MM.1S (cell line): ENCODE results near the gene TPGS1.

Source experiments
- DNase-seq: peaks from one replicate; pipeline ENCODE4 v3.0.0-alpha.2; 2015
- H2AFZ ChIP-seq: fragments of 300-600 bp; sonication (generic); 2 replicates; pipeline ENCODE4 v1.6.0; 2016; ENCODE audit warnings: antibody characterized with exemption, low read length
- H3F3A ChIP-seq: fragments of 300-600 bp; sonication (generic); 2 replicates; pipeline ENCODE4 v1.6.1; 2016; ENCODE audit warnings: mild to moderate bottlenecking, antibody characterized with exemption, low read length, moderate library complexity, mixed read lengths; ENCODE audit not compliant: insufficient read depth
- H3K27ac ChIP-seq: fragments of 300-600 bp; sonication (generic); 2 replicates; pipeline ENCODE4 v1.5.1; 2016; ENCODE audit warnings: mild to moderate bottlenecking, low read length
- H3K27me3 ChIP-seq: fragments of 300-600 bp; sonication (generic); replicated peaks from 2 replicates; pipeline ENCODE4 v1.6.0; 2016; ENCODE audit warnings: low read length; ENCODE audit not compliant: insufficient read depth
- H3K36me3 ChIP-seq: fragments of 300-600 bp; sonication (generic); replicated peaks from 2 replicates; pipeline ENCODE4 v1.6.1; 2016; ENCODE audit warnings: mild to moderate bottlenecking, low read length, mixed read lengths; ENCODE audit not compliant: insufficient read depth
- H3K4me1 ChIP-seq: fragments of 300-600 bp; sonication (generic); 2 replicates; pipeline ENCODE4 v1.6.1; 2016; ENCODE audit warnings: low read length, mixed read lengths
- H3K4me2 ChIP-seq: fragments of 300-600 bp; sonication (generic); 2 replicates; pipeline ENCODE4 v1.6.0; 2016; ENCODE audit warnings: low read depth, low read length
- H3K4me3 ChIP-seq: fragments of 300-600 bp; sonication (generic); 2 replicates; pipeline ENCODE4 v1.5.1; 2016; ENCODE audit warnings: low read length, mixed read lengths
- H3K79me2 ChIP-seq: fragments of 300-600 bp; sonication (generic); 2 replicates; pipeline ENCODE4 v1.6.1; 2016; ENCODE audit warnings: mixed run types, low read length, mixed read lengths
- H3K9ac ChIP-seq: fragments of 300-600 bp; sonication (generic); 2 replicates; pipeline ENCODE4 v1.6.1; 2016; ENCODE audit warnings: low read length, mixed read lengths
- H3K9me2 ChIP-seq: fragments of 300-600 bp; sonication (generic); replicated peaks from 2 replicates; pipeline ENCODE4 v1.6.1; 2016; ENCODE audit warnings: mild to moderate bottlenecking, low read length, mixed read lengths; ENCODE audit not compliant: insufficient read depth
- H3K9me3 ChIP-seq: fragments of 300-600 bp; sonication (generic); replicated peaks from 2 replicates; pipeline ENCODE4 v1.6.1; 2016; ENCODE audit warnings: mild to moderate bottlenecking, low read length, mixed read lengths; ENCODE audit not compliant: insufficient read depth
- H4K20me1 ChIP-seq: fragments of 300-600 bp; sonication (generic); 2 replicates; pipeline ENCODE4 v1.6.1; 2016; ENCODE audit warnings: mild to moderate bottlenecking, low read length, moderate library complexity, mixed read lengths; ENCODE audit not compliant: insufficient read depth
- EZH2 ChIP-seq: fragments of 300-600 bp; sonication (generic); optimal IDR thresholded peaks from 2 replicates; pipeline ENCODE3; 2017; ENCODE audit warnings: low read depth, mild to moderate bottlenecking, antibody characterized with exemption, low read length, mixed read lengths
- EZH2phosphoT487 ChIP-seq: fragments of 300-600 bp; sonication (generic); IDR thresholded peaks from 2 replicates; pipeline ENCODE4 v1.6.1; 2018; ENCODE audit warnings: antibody characterized with exemption, low read length
- TF ChIP-seq, protein P1 (sequence below): fragments of 300-600 bp; sonication (generic); IDR thresholded peaks from 2 replicates; pipeline ENCODE4 v1.5.1; 2016; ENCODE audit warnings: antibody characterized with exemption, low read length, mixed read lengths

The TPGS1 gene

DNA sequence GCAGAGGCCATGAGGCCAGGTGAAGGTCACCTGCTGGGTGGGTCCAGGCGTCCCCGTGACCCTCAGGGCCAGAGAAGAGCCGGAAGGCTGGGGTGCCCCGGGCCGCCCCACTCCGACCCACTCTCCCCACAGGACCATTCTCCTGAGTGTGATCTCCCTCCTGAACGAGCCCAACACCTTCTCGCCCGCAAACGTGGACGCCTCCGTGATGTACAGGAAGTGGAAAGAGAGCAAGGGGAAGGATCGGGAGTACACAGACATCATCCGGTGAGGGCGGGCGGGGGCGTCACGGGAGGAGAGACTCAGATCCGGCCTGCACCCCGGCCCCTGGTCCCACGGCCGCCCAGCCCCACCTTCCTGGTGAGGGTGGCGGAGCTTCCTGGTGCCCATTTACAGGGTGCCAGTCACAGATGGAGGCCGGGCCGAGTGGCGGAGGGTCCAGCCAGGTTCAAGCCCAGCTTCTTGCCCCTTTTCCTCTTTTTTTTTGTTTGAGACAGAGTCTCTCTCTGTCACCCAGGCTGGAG lies 29.6 kb downstream of the TPGS1 start:
- no peaks in the 10 kb centered on the region for H3K9me3 ChIP-seq
- no peak overlapping the region for H3K27ac ChIP-seq
- H2AFZ ChIP-seq: no peak overlapping the region
- no peaks in the 10 kb centered on the region for H4K20me1 ChIP-seq
- no peak overlapping the region for H3K9ac ChIP-seq
- H3K9me2 ChIP-seq: no peaks in the 10 kb centered on the region
- no peaks in the 10 kb centered on the region for H3K27me3 ChIP-seq
- peaks cover 36% of the 10 kb centered on the region for H3K79me2 ChIP-seq
- H3K4me2 ChIP-seq: no peak overlapping the region
- H3K36me3 ChIP-seq: no peaks in the 10 kb centered on the region
- no peak overlapping the region for H3K4me3 ChIP-seq
- no peaks in the 10 kb centered on the region for H3F3A ChIP-seq
- peaks cover 7% of the 10 kb centered on the region for H3K4me1 ChIP-seq
- TF ChIP-seq EZH2phosphoT487: no peak
- no peak for TF ChIP-seq EZH2
- TF ChIP-seq, protein P1, sequence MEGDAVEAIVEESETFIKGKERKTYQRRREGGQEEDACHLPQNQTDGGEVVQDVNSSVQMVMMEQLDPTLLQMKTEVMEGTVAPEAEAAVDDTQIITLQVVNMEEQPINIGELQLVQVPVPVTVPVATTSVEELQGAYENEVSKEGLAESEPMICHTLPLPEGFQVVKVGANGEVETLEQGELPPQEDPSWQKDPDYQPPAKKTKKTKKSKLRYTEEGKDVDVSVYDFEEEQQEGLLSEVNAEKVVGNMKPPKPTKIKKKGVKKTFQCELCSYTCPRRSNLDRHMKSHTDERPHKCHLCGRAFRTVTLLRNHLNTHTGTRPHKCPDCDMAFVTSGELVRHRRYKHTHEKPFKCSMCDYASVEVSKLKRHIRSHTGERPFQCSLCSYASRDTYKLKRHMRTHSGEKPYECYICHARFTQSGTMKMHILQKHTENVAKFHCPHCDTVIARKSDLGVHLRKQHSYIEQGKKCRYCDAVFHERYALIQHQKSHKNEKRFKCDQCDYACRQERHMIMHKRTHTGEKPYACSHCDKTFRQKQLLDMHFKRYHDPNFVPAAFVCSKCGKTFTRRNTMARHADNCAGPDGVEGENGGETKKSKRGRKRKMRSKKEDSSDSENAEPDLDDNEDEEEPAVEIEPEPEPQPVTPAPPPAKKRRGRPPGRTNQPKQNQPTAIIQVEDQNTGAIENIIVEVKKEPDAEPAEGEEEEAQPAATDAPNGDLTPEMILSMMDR: no peak
- no peak for DNase-seq

DNA sequence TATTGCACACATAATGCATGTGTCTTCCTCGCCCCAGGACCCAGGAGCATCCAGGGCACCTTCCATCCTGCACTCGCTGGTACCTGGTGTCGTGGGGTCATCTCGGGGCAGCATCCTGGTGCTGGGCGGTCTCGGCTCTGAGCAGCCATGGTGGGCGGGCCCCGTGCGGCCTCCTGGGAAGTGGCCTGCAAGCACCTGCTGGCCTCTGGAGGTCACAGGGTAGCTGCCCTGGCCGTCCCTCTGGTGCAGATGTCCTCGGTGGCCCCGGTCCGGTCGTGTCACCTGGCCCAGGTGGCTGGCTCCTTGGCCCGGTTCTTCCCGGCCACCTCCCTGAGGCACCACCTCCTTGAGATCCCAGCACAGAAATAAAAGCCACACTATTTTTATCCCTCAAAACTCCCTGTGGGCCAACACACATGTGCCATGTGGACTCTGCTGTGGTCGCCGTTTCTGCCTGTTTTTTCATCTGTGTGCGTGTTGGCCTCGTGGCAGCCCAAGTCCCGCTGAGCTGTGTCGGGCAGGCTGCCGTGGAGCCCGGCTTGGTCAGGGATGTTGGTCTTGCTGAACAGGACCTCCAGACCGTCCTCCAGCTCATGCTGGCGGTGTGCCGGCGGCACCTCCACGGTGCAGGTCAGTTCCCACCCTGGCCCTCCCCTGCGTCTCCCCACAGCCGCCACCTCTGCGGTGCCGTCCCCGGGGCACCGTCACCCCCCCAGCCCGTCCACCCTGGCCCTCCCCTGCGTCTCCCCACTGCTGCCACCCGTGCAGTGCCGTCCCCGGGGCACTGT lies 31.5 kb downstream of the TPGS1 start:
- Histone ChIP-seq H3K79me2 (peaks cover 17% of the 10 kb centered on the region), H3K27ac (no peak overlapping the region), H3K9me3 (no peaks in the 10 kb centered on the region), H4K20me1 (no peaks in the 10 kb centered on the region), H2AFZ (no peak overlapping the region), H3K9ac (no peak overlapping the region), H3K9me2 (no peaks in the 10 kb centered on the region), H3K27me3 (no peaks in the 10 kb centered on the region), H3K4me3 (no peak overlapping the region), H3F3A (no peaks in the 10 kb centered on the region), H3K4me1 (no peaks in the 10 kb centered on the region), H3K36me3 (no peaks in the 10 kb centered on the region), H3K4me2 (no peak overlapping the region)
- TF ChIP-seq, protein P1: no peak
- TF ChIP-seq EZH2: no peak
- no peak for TF ChIP-seq EZH2phosphoT487
- DNase-seq: no peak

DNA sequence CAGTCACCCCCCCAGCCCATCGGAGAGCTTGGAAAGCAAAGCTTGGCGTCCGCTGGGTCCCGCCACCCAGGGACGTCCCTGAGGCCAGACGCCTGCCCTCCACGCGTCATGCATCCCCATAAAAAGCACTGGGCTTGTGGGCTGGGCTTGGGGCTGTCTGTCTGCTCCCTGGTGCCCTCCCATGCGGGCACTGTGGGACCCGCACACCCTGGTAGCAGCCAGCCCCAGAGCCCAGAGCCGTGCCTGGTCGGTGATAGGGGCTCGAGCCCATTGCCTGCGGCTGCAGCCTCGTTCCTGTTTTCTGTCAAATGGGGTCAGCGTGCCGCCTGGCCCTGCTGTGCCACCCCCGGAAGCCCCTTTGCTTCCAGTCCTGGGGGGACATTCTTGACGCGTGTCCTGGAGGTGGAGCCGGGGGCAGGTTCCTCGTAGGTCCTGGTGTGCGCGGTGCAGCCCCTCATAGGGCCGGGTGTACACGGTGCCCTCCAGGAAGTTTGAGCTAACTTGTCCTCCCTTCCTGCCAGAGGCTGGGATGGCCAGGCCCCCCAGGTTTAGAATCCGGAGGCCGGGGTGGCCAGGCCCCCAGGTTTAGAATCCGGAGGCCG lies 32.2 kb downstream of the TPGS1 start:
- Histone ChIP-seq H3K9me2 (no peaks in the 10 kb centered on the region), H3K4me3 (no peak overlapping the region), H4K20me1 (no peaks in the 10 kb centered on the region), H3K9ac (no peak overlapping the region), H3K4me2 (no peak overlapping the region), H3K9me3 (no peaks in the 10 kb centered on the region), H3K27ac (no peak overlapping the region), H3K36me3 (no peaks in the 10 kb centered on the region), H3F3A (no peaks in the 10 kb centered on the region), H3K4me1 (no peaks in the 10 kb centered on the region), H2AFZ (no peak overlapping the region), H3K79me2 (peaks cover 11% of the 10 kb centered on the region; the same call in 1 of the 2 replicates), H3K27me3 (no peaks in the 10 kb centered on the region)
- DNase-seq: no peak
- TF ChIP-seq, protein P1: no peak
- TF ChIP-seq EZH2: no peak
- TF ChIP-seq EZH2phosphoT487: no peak
